ENCODE measurements around the gene PROM2.

Gene PROM2

DNA sequence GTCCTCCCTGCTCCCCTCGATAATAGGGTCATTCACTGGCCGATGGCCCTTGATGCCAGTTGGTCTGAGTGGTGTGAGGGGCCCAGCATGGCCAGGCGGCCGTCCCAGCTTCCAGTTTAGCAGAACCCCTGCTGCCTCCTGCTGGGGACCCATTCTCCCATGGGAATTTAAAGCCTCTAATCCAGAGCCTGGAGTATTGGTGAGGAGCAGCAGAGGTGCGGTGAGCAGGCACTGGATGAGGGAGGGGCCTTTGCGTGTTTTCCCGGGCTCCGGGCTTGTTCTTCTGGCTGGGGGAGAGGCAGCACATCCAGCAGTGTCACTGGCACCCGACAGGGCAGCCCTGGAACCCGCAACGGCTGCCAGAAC, 40.3 kb downstream of the PROM2 start:
- TF ChIP-seq CTCF (conservative IDR thresholded peaks at IDR 0.05), result no peak
- no peak overlapping the region for H3K27ac ChIP-seq

GRCh38 chr2:95314964-95315611, 40.8 kb downstream of the PROM2 start:
- no peak overlapping the region for H3K27ac ChIP-seq
- TF ChIP-seq CTCF (conservative IDR thresholded peaks at IDR 0.05), result peak; percentile 92

DNA sequence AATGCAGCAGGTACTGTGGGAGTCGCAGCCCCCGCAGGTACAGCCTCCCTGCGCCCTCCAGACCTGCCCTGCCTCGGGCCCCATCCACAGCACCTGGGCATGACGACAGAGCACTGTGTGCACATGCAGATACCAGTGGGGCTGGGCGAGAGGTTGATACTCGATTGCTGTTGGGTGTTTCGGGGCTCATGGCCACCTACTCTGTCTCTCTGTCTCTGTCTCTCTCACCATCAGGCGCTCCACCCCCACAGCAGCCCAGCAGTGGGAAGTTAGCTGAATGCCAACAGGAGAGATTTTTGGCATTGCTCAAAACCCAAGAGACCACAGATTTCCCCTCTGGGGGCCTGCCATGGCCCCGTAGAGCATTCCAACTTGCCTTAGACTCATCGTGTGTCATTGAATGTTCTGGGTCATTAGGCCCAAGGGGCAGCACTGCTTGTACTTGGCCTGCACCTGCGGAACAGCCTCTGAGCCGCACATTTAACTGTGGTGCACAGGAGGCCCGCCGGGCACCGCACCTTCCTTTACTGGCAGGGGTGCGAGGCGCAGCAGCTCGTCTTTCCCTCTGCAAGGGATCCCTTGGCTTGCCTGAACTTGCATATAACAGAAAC, 41.7 kb downstream of the PROM2 start:
- TF ChIP-seq CTCF (conservative IDR thresholded peaks at IDR 0.05), result no peak

DNA sequence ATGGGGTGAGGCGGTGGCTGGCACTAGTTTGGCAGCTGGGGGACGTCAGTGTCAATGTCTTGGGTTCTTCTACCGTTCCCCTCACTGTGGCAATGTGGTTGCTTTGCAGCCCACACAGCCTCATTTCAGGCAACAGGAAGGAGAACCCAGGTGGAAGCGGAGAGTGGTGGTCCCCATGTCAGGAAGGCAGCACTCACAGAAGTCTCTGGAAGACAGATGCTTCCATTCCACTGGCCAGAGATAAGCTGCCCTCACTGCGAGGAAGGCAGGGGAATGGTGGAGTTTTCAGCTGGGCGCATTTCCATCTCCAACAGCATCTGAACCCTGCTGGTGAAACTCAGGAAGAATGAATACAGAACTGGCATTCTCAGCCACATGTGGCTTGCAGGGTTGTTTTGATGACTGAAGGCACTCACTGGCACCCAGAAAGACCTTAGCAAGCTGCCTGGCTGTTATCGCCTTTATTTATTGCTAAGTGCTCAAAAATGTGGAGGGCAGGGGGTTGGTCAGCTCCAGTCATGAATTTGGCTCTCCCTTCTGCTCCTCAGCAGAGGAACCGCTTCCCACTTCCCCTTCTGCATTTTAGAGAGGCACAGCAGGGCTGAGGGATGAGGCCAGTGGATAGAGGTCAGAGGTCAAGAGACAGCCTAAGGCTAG, 42.3 kb downstream of the PROM2 start:
- no peak overlapping the region for H3K27ac ChIP-seq
- no peak for TF ChIP-seq CTCF (conservative IDR thresholded peaks at IDR 0.05)

More for the DNA sequence above, 41.7 kb downstream of the PROM2 start:
- H3K27ac ChIP-seq, result no peak overlapping the region

GRCh38 chr2:95317123-95317500, 42.9 kb downstream of the PROM2 start:
- no peak for TF ChIP-seq CTCF (conservative IDR thresholded peaks at IDR 0.05)
- H3K27ac ChIP-seq, result no peak overlapping the region

DNA sequence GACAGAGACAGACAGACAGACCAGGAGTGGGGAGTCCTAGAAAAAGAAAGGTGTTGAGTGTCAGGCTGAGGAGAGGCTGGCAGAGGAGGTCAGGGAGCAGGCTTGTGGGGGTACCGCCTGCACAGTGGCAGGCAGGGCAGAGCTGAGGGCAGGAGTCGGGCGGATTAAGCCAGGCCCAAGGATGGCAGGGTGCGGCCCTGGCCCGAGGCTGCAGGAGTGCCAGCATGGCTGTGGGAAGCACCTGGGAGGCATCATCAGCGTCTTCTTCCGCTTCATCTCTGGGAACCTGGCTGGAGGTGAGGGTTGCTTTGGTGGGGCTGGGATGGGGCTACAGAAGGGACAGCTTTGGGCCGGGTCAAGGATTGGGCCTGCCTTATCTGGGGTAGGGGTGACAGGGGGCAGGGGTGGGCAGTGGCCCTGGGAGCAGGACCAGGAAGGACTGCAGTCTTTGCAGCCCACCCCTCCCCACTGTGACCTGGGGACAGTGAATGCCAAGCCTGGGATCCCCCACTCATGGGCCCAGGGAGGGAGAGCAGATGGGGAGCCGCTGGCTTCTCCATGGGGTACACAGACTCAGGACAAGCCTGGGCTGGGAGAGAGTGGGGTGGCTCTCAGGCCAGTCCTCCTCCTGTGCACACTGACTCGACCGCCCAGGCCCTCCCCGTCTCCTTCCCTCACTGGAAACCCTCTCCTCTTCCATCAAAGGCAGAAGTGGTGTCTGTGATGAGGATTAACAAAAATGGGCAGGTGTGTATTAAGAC, 43.6 kb downstream of the PROM2 start:
- no peak for TF ChIP-seq CTCF (conservative IDR thresholded peaks at IDR 0.05)
- no peak overlapping the region for H3K27ac ChIP-seq
